BJ (cell line): ENCODE measurements around the gene SLC26A1. TPM values are rescaled to one million over a fixed set of nuclear protein-coding genes. Genes with fewer than 3 reads are reported as not detected.

ENCODE experiments used
- polyA plus RNA-seq: library from polyadenylated mRNA; depleted of rRNA; stranded (reverse); fragments of >200 nt; gene quantifications from 2 replicates; pipeline ENCODE4 v1.2.3, GENCODE V29; 2011; rRNA removed

The SLC26A1 gene
- polyA plus RNA-seq, 1 experiment, result not detected

Other genes with a start within 250 kb of the SLC26A1 start
- gene CPLX1, start 167.3 kb downstream of the SLC26A1 start, polyA plus RNA-seq, result 0.15 TPM in 1 of 2 replicates, not detected in the other
- gene GAK, start 61.1 kb downstream of the SLC26A1 start, polyA plus RNA-seq, result 20.0 and 26.3 TPM in 2 replicates
- 44.7 and 77.8 TPM in 2 replicates for gene TMEM175, start 60.9 kb downstream of the SLC26A1 start, polyA plus RNA-seq
- gene DGKQ, start 19.8 kb downstream of the SLC26A1 start, polyA plus RNA-seq, result 3.7 and 6.5 TPM in 2 replicates
- gene IDUA, start 6.4 kb downstream of the SLC26A1 start, polyA plus RNA-seq, result 7.5 and 13.2 TPM in 2 replicates
- 9.1 and 21.2 TPM in 2 replicates for gene FGFRL1, start 18.2 kb upstream of the SLC26A1 start, polyA plus RNA-seq
- gene RNF212, start 120.2 kb upstream of the SLC26A1 start, polyA plus RNA-seq, result 2.9 TPM in 2 replicates
- gene SPON2, start 179.2 kb upstream of the SLC26A1 start, polyA plus RNA-seq, result 8.8 and 11.6 TPM in 2 replicates